Neural cell (in vitro differentiated cells): Measurements from ENCODE around the gene RARRES1. TPM values are rescaled to one million over a fixed set of nuclear protein-coding genes. Genes with fewer than 3 reads are reported as not detected.

ENCODE experiments used
- H2AFZ ChIP-seq: fragments of 200-600, 300-800 bp; sonication (generic), shearing (Covaris generic); 2 replicates; pipeline ENCODE4 v1.6.0; 2014; ENCODE audit warnings: low read depth, mild to moderate bottlenecking, antibody characterized with exemption, low read length, moderate library complexity
- H3F3A ChIP-seq: fragments of 200-600 bp; shearing (Covaris generic); 2 replicates; pipeline ENCODE4 v1.6.1; 2016; ENCODE audit warnings: mild to moderate bottlenecking, moderate library complexity, mixed read lengths, antibody characterized with exemption, low read length; ENCODE audit not compliant: insufficient read depth, poor library complexity, severe bottlenecking
- H3K27ac ChIP-seq: fragments of 200-600, 300-800 bp; sonication (generic), shearing (Covaris generic); 2 replicates; pipeline ENCODE4 v1.5.1; 2014; ENCODE audit warnings: mild to moderate bottlenecking, low read length, moderate library complexity
- H3K27me3 ChIP-seq: fragments of 300-800, 200-600 bp; sonication (generic), shearing (Covaris generic); 2 replicates; pipeline ENCODE4 v1.6.0; 2014; ENCODE audit warnings: mild to moderate bottlenecking, low read depth, low read length, moderate library complexity; ENCODE audit not compliant: insufficient read depth
- H3K36me3 ChIP-seq: fragments of 300-800, 200-600 bp; sonication (generic), shearing (Covaris generic); 2 replicates; pipeline ENCODE4 v1.5.1; 2014; ENCODE audit warnings: mild to moderate bottlenecking, antibody characterized with exemption, low read length, moderate library complexity; ENCODE audit not compliant: insufficient read depth
- H3K4me2 ChIP-seq: fragments of 300-800, 200-600 bp; sonication (generic), shearing (Covaris generic); 2 replicates; pipeline ENCODE4 v1.6.0; 2014; ENCODE audit warnings: mild to moderate bottlenecking, low read length
- H3K4me3 ChIP-seq: fragments of 300-800, 200-600 bp; sonication (generic), shearing (Covaris generic); 2 replicates; pipeline ENCODE4 v1.5.1; 2014; ENCODE audit warnings: mild to moderate bottlenecking, low read length, moderate library complexity
- H3K79me2 ChIP-seq: fragments of 200-600 bp; shearing (Covaris generic); replicated peaks from 2 replicates; pipeline ENCODE4 v1.6.0; 2014; ENCODE audit warnings: mild to moderate bottlenecking, low read length, moderate library complexity; ENCODE audit not compliant: insufficient read depth
- H3K9ac ChIP-seq: fragments of 300-800, 200-600 bp; sonication (generic), shearing (Covaris generic); 2 replicates; pipeline ENCODE4 v1.6.1; 2016; ENCODE audit warnings: mild to moderate bottlenecking, low read length, mixed read lengths
- H3K9me2 ChIP-seq: fragments of 200-600 bp; shearing (Covaris generic); 2 replicates; pipeline ENCODE4 v1.6.1; 2016; ENCODE audit warnings: mild to moderate bottlenecking, low read length, mixed read lengths; ENCODE audit not compliant: insufficient read depth
- H3K9me3 ChIP-seq: fragments of 200-600, 300-800 bp; sonication (generic), shearing (Covaris generic); 2 replicates; pipeline ENCODE4 v1.6.1; 2016; ENCODE audit warnings: mild to moderate bottlenecking, mixed run types, low read length, moderate library complexity, mixed read lengths
- H4K20me1 ChIP-seq: fragments of 200-600 bp; shearing (Covaris generic); 2 replicates; pipeline ENCODE4 v1.6.1; 2016; ENCODE audit warnings: mild to moderate bottlenecking, mixed run types; ENCODE audit not compliant: insufficient read depth
- EP300 ChIP-seq: fragments of 450-650 bp; conservative IDR thresholded peaks from 2 replicates; pipeline ENCODE4 v1.6.1; 2014; ENCODE audit warnings: antibody characterized with exemption, mild to moderate bottlenecking, moderate library complexity; ENCODE audit not compliant: poor library complexity, severe bottlenecking
- EZH2 ChIP-seq: fragments of 200-600, 300-800 bp; shearing (Covaris generic), sonication (generic); IDR thresholded peaks from 2 replicates; pipeline ENCODE4 v1.6.1; 2014; ENCODE audit warnings: antibody characterized with exemption, low read length, borderline replicate concordance, mild to moderate bottlenecking; ENCODE audit not compliant: insufficient read depth, poor library complexity, severe bottlenecking
- MXI1 ChIP-seq: fragments of 450-650 bp; conservative IDR thresholded peaks from 2 replicates; pipeline ENCODE4 v1.6.1; 2014; ENCODE audit warnings: antibody characterized with exemption, mild to moderate bottlenecking; ENCODE audit not compliant: poor library complexity, severe bottlenecking
- POLR2AphosphoS5 ChIP-seq: IDR thresholded peaks from 2 replicates; pipeline ENCODE4 v1.6.1; 2012
- RAD21 ChIP-seq: fragments of 450-650 bp; conservative IDR thresholded peaks from 2 replicates; pipeline ENCODE4 v1.6.1; 2014; ENCODE audit warnings: antibody characterized with exemption, mild to moderate bottlenecking, moderate library complexity
- SMC3 ChIP-seq: fragments of 450-650 bp; conservative IDR thresholded peaks from 2 replicates; pipeline ENCODE4 v1.6.1; 2014; ENCODE audit warnings: antibody characterized with exemption, mild to moderate bottlenecking, moderate library complexity; ENCODE audit not compliant: poor library complexity
- TAF1 ChIP-seq: IDR thresholded peaks from 2 replicates; pipeline ENCODE4 v1.6.1; 2012; ENCODE audit warnings: low read depth
- polyA plus RNA-seq: library from polyadenylated mRNA; depleted of rRNA; stranded (reverse); fragments of >200 nt; gene quantifications from 2 replicates; pipeline ENCODE4 v1.2.3, GENCODE V29; 2014
- TF ChIP-seq, protein P1 (sequence below): IDR thresholded peaks from 2 replicates; pipeline ENCODE4 v1.6.1; 2012; ENCODE audit warnings: borderline replicate concordance
- TF ChIP-seq, protein P2 (sequence below): fragments of 450-650 bp; IDR thresholded peaks from 2 replicates; pipeline ENCODE4 v1.5.1; 2014; ENCODE audit warnings: antibody characterized with exemption, mild to moderate bottlenecking, moderate library complexity; ENCODE audit not compliant: poor library complexity, severe bottlenecking

The RARRES1 gene
- polyA plus RNA-seq, 1 donor from 2014 or later, result not detected

DNA sequence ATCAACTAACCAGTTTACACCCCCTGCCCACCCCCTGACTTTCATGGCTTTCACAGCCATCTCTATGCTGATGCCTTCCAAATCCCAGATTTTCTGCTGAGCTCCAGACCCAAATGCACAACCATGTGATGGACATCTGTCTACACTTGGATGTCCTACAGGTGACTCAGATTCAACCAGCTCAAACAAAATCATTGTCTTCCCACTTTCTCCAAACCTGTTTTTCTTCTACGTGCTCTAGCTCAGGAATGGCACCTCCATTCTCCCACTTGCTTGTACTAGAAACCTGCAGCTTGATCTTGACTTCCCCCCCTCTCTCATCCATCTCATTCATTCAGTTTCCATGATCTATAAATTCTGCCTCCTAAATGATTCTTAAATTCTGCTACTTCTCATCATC is 34.1 kb upstream of the RARRES1 start:
- H3K9ac ChIP-seq, result no peak overlapping the region
- no peaks in the 10 kb centered on the region for H4K20me1 ChIP-seq
- no peaks in the 10 kb centered on the region for H3K27me3 ChIP-seq
- no peaks in the 10 kb centered on the region for H3K36me3 ChIP-seq
- H3K4me2 ChIP-seq, result no peak overlapping the region
- TF ChIP-seq POLR2AphosphoS5 (no peak), TAF1 (no peak), RAD21 (no peak), EZH2 (no peak), MXI1 (no peak), SMC3 (no peak), EP300 (no peak)
- TF ChIP-seq, protein P1, sequence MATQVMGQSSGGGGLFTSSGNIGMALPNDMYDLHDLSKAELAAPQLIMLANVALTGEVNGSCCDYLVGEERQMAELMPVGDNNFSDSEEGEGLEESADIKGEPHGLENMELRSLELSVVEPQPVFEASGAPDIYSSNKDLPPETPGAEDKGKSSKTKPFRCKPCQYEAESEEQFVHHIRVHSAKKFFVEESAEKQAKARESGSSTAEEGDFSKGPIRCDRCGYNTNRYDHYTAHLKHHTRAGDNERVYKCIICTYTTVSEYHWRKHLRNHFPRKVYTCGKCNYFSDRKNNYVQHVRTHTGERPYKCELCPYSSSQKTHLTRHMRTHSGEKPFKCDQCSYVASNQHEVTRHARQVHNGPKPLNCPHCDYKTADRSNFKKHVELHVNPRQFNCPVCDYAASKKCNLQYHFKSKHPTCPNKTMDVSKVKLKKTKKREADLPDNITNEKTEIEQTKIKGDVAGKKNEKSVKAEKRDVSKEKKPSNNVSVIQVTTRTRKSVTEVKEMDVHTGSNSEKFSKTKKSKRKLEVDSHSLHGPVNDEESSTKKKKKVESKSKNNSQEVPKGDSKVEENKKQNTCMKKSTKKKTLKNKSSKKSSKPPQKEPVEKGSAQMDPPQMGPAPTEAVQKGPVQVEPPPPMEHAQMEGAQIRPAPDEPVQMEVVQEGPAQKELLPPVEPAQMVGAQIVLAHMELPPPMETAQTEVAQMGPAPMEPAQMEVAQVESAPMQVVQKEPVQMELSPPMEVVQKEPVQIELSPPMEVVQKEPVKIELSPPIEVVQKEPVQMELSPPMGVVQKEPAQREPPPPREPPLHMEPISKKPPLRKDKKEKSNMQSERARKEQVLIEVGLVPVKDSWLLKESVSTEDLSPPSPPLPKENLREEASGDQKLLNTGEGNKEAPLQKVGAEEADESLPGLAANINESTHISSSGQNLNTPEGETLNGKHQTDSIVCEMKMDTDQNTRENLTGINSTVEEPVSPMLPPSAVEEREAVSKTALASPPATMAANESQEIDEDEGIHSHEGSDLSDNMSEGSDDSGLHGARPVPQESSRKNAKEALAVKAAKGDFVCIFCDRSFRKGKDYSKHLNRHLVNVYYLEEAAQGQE, result no peak
- TF ChIP-seq, protein P2, sequence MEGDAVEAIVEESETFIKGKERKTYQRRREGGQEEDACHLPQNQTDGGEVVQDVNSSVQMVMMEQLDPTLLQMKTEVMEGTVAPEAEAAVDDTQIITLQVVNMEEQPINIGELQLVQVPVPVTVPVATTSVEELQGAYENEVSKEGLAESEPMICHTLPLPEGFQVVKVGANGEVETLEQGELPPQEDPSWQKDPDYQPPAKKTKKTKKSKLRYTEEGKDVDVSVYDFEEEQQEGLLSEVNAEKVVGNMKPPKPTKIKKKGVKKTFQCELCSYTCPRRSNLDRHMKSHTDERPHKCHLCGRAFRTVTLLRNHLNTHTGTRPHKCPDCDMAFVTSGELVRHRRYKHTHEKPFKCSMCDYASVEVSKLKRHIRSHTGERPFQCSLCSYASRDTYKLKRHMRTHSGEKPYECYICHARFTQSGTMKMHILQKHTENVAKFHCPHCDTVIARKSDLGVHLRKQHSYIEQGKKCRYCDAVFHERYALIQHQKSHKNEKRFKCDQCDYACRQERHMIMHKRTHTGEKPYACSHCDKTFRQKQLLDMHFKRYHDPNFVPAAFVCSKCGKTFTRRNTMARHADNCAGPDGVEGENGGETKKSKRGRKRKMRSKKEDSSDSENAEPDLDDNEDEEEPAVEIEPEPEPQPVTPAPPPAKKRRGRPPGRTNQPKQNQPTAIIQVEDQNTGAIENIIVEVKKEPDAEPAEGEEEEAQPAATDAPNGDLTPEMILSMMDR, result no peak
- no peak overlapping the region for H3K27ac ChIP-seq
- no peak overlapping the region for H3K4me3 ChIP-seq
- no peaks in the 10 kb centered on the region for H3F3A ChIP-seq
- H2AFZ ChIP-seq, result no peak overlapping the region
- no peaks in the 10 kb centered on the region for H3K9me2 ChIP-seq
- H3K79me2 ChIP-seq, result no peaks in the 10 kb centered on the region
- no peaks in the 10 kb centered on the region for H3K9me3 ChIP-seq

DNA sequence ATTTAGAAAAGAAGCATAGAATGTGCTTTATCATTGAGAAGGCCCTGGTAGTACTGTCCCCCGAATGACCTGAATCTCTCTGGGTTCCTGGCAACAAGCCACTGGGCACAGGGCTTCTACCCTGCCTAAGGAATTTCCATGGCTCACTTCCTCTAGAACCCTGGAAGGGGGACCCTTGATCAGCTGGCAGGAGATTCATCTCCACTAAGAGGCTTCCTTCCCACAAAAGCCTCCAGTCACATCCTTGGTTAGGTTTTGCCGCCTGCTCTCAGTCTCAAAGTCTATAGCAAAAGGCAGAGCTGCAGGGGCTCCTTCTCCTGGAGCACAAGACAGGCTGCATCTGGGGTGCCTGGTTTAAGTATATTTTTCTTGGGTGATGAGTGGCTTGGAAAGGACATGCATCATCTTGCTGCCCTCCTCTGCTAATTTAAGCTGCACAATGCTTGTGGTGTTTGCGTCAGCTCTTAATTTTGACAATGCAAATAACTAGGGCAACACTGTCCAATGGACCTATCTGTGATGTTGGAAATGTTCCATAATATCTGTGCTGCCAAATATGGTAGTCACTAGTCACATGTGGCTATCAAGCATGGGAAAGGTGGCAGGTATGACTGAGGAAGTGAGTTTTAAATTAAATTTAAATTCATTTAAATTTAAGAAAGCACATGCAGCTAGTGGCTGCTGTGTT is 33.4 kb upstream of the RARRES1 start:
- TF ChIP-seq MXI1 (no peak), RAD21 (no peak), SMC3 (no peak), TAF1 (no peak)
- TF ChIP-seq, protein P1, result no peak
- Histone ChIP-seq H3K4me2 (no peak overlapping the region), H3K9me3 (no peaks in the 10 kb centered on the region), H3K36me3 (no peaks in the 10 kb centered on the region), H3K27ac (no peak overlapping the region), H3K9me2 (no peaks in the 10 kb centered on the region), H4K20me1 (no peaks in the 10 kb centered on the region), H3K9ac (no peak overlapping the region), H2AFZ (no peak overlapping the region), H3F3A (no peaks in the 10 kb centered on the region), H3K79me2 (no peaks in the 10 kb centered on the region), H3K27me3 (no peaks in the 10 kb centered on the region), H3K4me3 (no peak overlapping the region)
